ENCODE measurements around the gene PLCB4.

The PLCB4 gene

DNA sequence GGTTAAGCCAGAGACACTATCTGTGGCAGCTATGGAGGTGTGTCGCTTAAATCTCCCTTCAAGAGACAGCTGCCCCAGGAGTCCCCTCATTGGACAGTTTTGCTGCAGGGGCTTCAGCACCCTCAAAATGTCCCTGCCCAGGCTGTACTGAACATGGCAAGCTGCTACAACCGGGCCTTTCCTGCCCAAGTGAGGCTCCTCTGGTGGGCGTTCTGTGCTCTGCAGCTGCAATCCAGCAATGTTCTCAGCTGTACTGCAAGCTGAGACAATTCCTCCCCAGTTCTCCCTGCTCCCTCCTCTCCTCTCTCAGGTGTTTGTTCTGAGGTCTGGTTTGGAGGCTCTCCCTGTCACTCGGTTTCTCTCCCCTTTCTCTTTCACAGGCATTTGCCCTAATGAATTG, 254.7 kb downstream of the PLCB4 start:
- DNase-seq (ENCODE audit: low spot score): no peak

DNA sequence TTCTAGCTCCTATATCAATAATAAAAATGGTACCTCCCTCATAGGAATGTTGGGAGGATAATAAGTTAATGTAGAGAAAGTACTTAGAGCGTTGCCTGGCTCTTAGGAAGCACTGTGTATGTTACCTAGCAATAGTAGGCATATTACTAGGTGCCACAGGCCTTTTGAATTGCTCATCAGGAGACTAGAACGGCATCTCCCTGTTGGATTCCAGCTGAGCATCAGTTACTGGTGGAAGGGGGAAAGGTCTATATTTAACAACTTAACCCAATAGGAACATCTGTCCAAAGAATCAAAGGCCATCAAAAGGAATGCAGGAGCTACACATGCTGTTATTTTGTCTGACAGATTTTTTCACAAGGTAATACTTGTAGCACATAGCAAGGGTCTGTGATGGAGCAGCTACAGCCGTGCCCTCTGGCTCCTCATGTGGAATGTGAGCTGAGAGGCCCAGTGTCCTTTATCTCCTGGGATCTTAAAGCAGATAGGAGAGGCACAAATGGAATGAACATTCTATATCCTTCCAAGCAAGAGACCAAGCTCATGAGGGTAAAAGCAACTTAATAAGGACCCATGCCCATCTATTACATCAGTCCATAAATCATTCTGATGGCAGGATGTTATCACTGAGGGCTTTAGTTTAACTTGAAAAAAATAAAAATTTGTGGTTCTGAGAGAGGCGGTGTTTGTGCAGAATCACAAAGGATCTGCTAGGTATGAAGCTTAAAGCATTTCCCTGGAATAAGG, 260.6 kb downstream of the PLCB4 start:
- no peak for DNase-seq (ENCODE audit: low spot score)

DNA sequence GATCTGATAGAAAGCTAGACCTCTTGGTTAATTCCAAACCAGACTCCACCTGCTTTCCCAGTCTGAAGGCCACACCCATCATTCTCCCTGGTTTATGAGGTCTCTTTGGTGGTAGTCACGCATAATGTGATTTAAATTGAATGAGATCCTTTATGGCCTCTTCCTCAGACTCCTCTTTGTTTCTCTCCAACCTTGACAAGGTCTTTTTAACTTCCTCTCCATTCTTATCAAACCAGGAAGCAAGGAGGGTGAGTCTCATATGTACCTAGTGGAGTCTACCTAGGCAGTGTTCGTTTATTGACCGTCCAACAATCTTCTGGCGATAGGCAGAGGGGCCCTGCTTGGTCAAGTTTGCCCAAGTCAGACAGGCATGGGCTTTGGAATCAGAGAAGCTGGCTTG, 261.3 kb downstream of the PLCB4 start:
- DNase-seq (ENCODE audit: low spot score): no peak

GRCh38 chr20:9331707-9332435, 263.0 kb downstream of the PLCB4 start:
- DNase-seq (ENCODE audit: low spot score): no peak

GRCh38 chr20:9332791-9333479, 264.0 kb downstream of the PLCB4 start:
- no peak for DNase-seq (ENCODE audit: low spot score)

DNA sequence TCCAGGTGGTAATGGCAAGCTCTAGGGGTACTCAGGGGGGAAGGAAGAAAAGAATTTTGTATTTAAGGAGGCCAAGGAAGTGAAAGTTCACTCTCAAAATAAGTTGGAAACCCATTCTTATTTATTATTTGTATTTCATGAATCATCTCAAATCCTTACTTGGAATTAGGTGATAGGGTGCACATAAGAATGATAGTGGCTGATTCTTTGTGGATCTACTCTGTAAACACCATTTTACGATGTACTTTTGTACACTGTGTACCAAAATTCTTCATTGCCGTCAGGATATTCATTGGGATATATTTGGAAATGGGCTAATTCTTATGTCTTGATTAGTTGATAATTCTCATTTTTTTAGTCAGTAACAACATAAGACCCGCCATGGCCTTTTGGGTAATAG, 266.0 kb downstream of the PLCB4 start:
- no peak for DNase-seq (ENCODE audit: low spot score)

- DNase-seq (ENCODE audit: low spot score): no peak
Observed at GRCh38 chr20:9338101-9338500, 269.2 kb downstream of the PLCB4 start.

GRCh38 chr20:9339708-9340107, 270.8 kb downstream of the PLCB4 start:
- DNase-seq (ENCODE audit: low spot score): no peak

DNA sequence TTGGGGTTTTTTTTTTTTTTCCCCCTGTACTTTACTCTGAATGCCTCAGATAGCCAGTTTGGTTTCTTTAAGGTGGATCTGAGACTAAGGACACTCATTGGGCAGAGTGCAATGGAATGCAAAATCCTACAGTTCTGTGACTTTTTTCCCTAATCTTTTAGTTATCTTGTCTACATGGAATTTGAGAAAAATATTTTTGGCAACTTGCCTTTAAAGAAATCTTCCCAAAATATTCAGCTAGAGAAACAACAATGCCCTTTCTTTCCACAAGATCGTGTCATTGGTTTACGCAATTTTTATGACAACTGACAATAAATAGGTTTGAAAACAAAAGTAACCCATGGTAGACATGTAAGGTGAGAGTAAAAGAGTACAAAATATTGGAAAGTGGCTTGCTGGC, 273.8 kb downstream of the PLCB4 start:
- DNase-seq (ENCODE audit: low spot score): no peak

- peak; percentile 7 for DNase-seq (ENCODE audit: low spot score)
Observed at GRCh38 chr20:9344083-9344920, 275.4 kb downstream of the PLCB4 start.

DNA sequence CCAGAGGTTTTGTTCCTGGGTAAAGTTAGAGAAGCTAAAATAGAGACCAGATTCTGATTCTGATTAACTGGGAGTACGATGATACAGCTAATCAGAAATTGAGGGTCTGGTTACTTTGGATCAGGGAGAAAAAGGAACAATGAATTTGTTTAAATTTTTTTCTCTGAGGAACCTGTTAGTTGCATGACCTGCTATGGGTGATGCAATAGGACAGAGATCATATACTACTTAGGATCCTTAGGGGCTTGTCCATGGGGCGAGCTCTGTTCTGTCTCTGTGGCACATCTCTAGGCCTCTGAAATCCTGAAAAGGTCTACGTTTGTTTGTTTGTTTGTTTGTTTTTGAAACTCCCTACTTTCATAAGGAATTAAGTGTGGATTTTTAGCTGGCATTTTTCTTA, 279.4 kb downstream of the PLCB4 start:
- no peak for DNase-seq (ENCODE audit: low spot score)

- no peak for DNase-seq (ENCODE audit: low spot score)
Observed at GRCh38 chr20:9348747-9349146, 279.9 kb downstream of the PLCB4 start.

GRCh38 chr20:9349249-9349648, 280.4 kb downstream of the PLCB4 start:
- no peak for DNase-seq (ENCODE audit: low spot score)

GRCh38 chr20:9352739-9353138, 283.9 kb downstream of the PLCB4 start:
- no peak for DNase-seq (ENCODE audit: low spot score)

DNA sequence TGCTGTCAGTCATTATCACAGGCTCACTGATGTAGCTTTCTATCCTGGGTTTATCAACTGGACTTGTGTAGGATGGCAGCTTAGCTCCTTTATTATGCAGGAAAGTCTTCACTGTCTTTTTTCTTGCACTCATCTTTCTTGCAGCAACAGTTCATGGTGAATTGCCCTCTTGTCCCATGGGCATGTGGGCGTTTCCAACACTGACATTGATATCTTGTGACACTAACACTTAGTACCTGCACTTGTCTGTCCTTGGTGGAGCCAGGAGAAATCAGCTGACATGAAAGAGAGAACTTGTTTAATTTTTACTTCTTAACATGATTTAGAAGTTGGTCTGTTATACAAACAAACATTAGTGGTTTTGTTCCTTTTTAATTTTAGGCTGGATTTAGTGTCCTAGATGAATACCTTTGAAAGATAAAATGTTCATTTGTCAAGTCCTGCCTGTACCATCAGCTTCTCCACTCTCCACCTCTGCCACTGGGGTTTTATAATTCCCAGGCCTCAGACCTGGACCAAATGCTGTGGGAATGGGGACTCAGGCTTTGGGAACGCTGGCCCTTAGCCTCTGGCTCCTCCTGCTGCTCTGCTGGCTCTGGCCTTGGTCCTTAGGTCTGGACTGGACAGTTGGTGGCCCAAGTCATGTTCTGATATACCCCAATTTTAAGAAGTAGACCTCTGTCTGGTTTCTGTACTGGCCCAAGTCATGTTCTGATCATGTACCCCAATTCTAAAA, 284.5 kb downstream of the PLCB4 start:
- DNase-seq (ENCODE audit: low spot score): no peak

DNA sequence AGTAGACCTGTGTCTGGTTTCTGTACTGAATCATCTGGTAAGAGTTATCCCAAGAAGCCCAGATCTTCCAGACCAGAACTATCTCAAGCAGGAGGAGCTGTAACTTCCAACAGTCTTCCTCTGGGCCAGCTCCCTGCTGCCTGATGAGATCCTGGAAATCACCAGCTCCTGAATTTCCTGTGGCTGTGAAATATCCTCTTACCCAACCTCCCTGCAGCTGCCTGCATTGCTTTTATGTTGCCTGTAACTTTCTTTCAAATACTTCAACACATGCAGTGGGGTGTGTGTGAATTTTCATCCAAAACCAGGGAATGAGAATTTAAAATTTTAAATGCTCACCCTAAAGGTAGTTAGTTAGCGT, 285.0 kb downstream of the PLCB4 start:
- no peak for DNase-seq (ENCODE audit: low spot score)

GRCh38 chr20:9354579-9354978, 285.7 kb downstream of the PLCB4 start:
- no peak for DNase-seq (ENCODE audit: low spot score)

DNA sequence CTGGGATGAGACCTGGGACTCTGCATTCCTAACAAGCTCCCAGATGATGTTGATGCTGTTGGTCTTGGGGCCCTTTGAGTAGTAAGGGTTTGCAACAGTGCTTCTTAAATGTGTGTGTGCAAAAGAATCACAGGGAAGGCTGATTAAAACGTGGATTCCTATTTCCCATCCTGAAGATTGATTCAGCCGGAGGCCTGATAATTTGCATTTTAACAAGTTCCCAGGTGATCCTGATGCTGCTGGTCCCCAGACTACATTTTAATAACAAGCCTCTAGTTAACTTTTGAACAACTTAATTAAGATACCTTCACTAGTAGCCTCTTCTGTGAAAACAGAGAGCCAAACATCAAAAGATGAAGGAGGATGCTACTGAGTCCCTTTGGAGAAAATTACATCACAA, 289.1 kb downstream of the PLCB4 start:
- no peak for DNase-seq (ENCODE audit: low spot score)

DNA sequence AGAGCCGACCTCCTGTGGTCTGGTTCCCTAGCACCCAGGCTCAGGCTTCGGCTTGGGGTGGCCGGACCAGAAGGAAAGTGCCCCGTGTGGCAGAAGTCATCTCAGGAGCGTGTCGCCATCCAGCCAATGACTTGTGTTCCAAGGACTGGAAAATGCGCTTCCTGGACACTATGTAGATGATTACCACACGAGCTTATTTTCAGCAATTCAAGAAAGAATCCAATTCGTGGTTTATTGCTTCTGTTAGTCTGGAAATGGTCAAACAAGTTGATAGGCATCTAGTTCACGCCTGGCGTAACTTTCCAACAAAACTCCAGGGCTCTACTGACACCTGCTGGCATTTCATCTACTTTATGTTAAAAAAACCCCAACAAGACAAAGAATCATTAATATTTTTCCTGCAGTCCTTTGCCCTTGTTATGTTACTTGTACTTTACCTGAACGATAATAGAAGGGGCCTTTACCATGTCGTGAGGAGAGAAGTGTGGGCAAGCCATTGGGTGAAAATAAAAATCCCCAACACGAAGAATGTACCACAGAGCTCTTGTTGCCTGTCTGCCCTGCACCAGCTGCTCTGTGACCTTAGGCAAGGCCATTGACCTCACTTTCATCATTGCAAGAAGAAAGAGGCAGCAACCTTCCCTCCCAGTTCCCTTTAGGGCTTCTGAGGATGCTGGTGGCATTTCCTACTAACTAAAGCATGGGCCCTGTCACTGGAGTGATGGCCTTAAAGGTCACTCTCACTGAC, 290.8 kb downstream of the PLCB4 start:
- DNase-seq (ENCODE audit: low spot score): peak; percentile 33

- DNase-seq (ENCODE audit: low spot score): no peak
Observed at GRCh38 chr20:9360431-9360830, 291.5 kb downstream of the PLCB4 start.

DNA sequence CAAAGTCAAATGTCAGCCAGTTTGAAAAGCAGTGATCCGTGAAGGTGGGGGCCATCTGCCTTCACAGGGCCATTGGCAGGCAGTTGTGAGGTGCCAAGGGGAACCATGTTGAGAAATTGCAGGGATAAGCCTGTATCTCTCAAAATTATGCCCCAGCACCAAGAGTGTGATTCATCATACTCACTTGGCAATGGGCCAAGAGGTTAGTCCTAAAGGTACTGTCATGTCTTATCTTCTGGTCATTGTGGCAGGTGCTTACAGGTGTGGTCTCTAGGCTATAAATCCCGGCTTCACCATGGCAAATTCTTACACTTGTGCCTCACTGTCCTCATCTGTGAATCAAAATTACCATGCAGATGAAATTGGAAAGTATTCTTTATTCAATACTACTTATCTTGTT, 294.8 kb downstream of the PLCB4 start:
- DNase-seq (ENCODE audit: low spot score): no peak

Data from globus pallidus (tissue), 1 donor.